WERI-Rb-1 (cell line): ENCODE measurements around the gene RAD51B.

Experiments
- DNase-seq: peaks from one replicate; pipeline ENCODE4 v3.0.0-alpha.2; 2020
- H3K27ac ChIP-seq: fragments of 250-450 bp; sonication (Bioruptor Pico); 2 replicates; pipeline ENCODE4 v1.5.1; 2020; ENCODE audit warnings: mild to moderate bottlenecking, moderate library complexity
- H3K27me3 ChIP-seq: fragments of 250-450 bp; sonication (Bioruptor Pico); 2 replicates; pipeline ENCODE4 v1.5.1; 2021; ENCODE audit warnings: mild to moderate bottlenecking, low read depth, moderate library complexity; ENCODE audit not compliant: insufficient read depth, severe bottlenecking
- H3K36me3 ChIP-seq: fragments of 250-450 bp; sonication (Bioruptor Pico); 2 replicates; pipeline ENCODE4 v1.5.1; 2020; ENCODE audit warnings: mild to moderate bottlenecking, moderate library complexity
- H3K4me3 ChIP-seq: 2 replicates; pipeline ENCODE4 v1.5.1; 2011; ENCODE audit warnings: low read depth, mild to moderate bottlenecking, control low read depth, low read length
- H3K9me3 ChIP-seq: fragments of 250-450 bp; sonication (Bioruptor Pico); 2 replicates; pipeline ENCODE4 v1.5.1; 2021; ENCODE audit warnings: mild to moderate bottlenecking, moderate library complexity; ENCODE audit not compliant: severe bottlenecking
- CTCF ChIP-seq: IDR thresholded peaks from 2 replicates; pipeline ENCODE4 v1.5.1; 2011; ENCODE audit warnings: low read depth, mild to moderate bottlenecking, control low read depth, inconsistent platforms, low read length

RAD51B gene

GRCh38 chr14:68249661-68250451, 430.3 kb downstream of the RAD51B start:
- no peaks in the 10 kb centered on the region for H3K36me3 ChIP-seq
- no peak for TF ChIP-seq CTCF
- no peak for DNase-seq
- no peak overlapping the region for H3K27ac ChIP-seq
- H3K27me3 ChIP-seq, result no peaks in the 10 kb centered on the region
- H3K9me3 ChIP-seq, result no peaks in the 10 kb centered on the region
- H3K4me3 ChIP-seq, result no peak overlapping the region

GRCh38 chr14:68250927-68251768, 431.6 kb downstream of the RAD51B start:
- no peak for DNase-seq
- H3K9me3 ChIP-seq, result no peaks in the 10 kb centered on the region
- H3K4me3 ChIP-seq, result no peak overlapping the region
- H3K27ac ChIP-seq, result no peak overlapping the region
- no peak for TF ChIP-seq CTCF
- H3K36me3 ChIP-seq, result no peaks in the 10 kb centered on the region
- no peaks in the 10 kb centered on the region for H3K27me3 ChIP-seq

GRCh38 chr14:68251769-68252100, 432.2 kb downstream of the RAD51B start:
- TF ChIP-seq CTCF, result no peak
- H3K27ac ChIP-seq, result no peak overlapping the region
- no peaks in the 10 kb centered on the region for H3K36me3 ChIP-seq
- H3K4me3 ChIP-seq, result no peak overlapping the region
- DNase-seq, result no peak
- no peaks in the 10 kb centered on the region for H3K9me3 ChIP-seq
- H3K27me3 ChIP-seq, result no peaks in the 10 kb centered on the region

GRCh38 chr14:68253160-68253780, 433.7 kb downstream of the RAD51B start:
- no peak for TF ChIP-seq CTCF
- H3K36me3 ChIP-seq, result no peaks in the 10 kb centered on the region
- DNase-seq, result no peak
- no peak overlapping the region for H3K4me3 ChIP-seq
- no peaks in the 10 kb centered on the region for H3K9me3 ChIP-seq
- no peak overlapping the region for H3K27ac ChIP-seq
- H3K27me3 ChIP-seq, result no peaks in the 10 kb centered on the region

GRCh38 chr14:68253878-68254528, 434.4 kb downstream of the RAD51B start:
- TF ChIP-seq CTCF, result no peak
- no peaks in the 10 kb centered on the region for H3K9me3 ChIP-seq
- no peaks in the 10 kb centered on the region for H3K36me3 ChIP-seq
- H3K27ac ChIP-seq, result no peak overlapping the region
- no peak for DNase-seq
- H3K4me3 ChIP-seq, result no peak overlapping the region
- no peaks in the 10 kb centered on the region for H3K27me3 ChIP-seq
